HEK293 (cell line): ENCODE data around the gene PARVA.

Experiments
- CTCF ChIA-PET: fragments of 350-600 bp; formaldehyde crosslinking; extraction: SDS; loops from one replicate; lab custom pipeline; 2021; ENCODE audit warnings: antibody characterized with exemption; lab: Yijun Ruan, JAX
- POLR2A ChIA-PET: fragments of 300-600 bp; formaldehyde crosslinking; extraction: SDS; loops from one replicate; lab custom pipeline; 2020; ENCODE audit warnings: antibody characterized with exemption, inconsistent platforms; lab: Yijun Ruan, JAX
- H3K27ac ChIP-seq: fragments of 200-500 bp; sonication (Bioruptor generic); 2 replicates; pipeline ENCODE4 v1.5.1; 2014; ENCODE audit warnings: low read depth, low read length, control low read depth, inconsistent platforms; ENCODE audit errors: extremely low read depth
- H3K36me3 ChIP-seq, 2 experiments: fragments of 200-500 bp in 1 of 2; sonication (Bioruptor generic) in 1 of 2; 1 replicate in 1 of 2; 2 replicates in 1 of 2; pipeline ENCODE4 v1.5.1; 2014 to 2017; ENCODE audit warnings: inconsistent platforms in 2 of 2, low read length in 2 of 2; ENCODE audit not compliant: control insufficient read depth in 2 of 2, insufficient read depth in 1 of 2
- H3K4me1 ChIP-seq: fragments of 200-500 bp; sonication (Bioruptor generic); 2 replicates; pipeline ENCODE4 v1.5.1; 2014; ENCODE audit warnings: mild to moderate bottlenecking, low read length, inconsistent platforms; ENCODE audit not compliant: control insufficient read depth, insufficient read depth
- H3K4me3 ChIP-seq: 2 replicates; pipeline ENCODE4 v1.5.1; 2011; ENCODE audit warnings: low read depth, mild to moderate bottlenecking, control low read depth, low read length, moderate library complexity
- H3K9me3 ChIP-seq: fragments of 200-500 bp; sonication (Bioruptor generic); 2 replicates; pipeline ENCODE4 v1.5.1; 2014; ENCODE audit warnings: low read depth, low read length, inconsistent platforms; ENCODE audit not compliant: control insufficient read depth, insufficient read depth
- ATF2 ChIP-seq: fragments of 450-650 bp; formaldehyde crosslinking; IDR thresholded peaks from 2 replicates; pipeline ENCODE4 v1.5.1; 2016; ENCODE audit warnings: missing biosample characterization, missing genetic modification characterization, low read depth
- BCL11A ChIP-seq: fragments of 450-650 bp; formaldehyde crosslinking; IDR thresholded peaks from 2 replicates; pipeline ENCODE4 v1.5.1; 2016; ENCODE audit warnings: low read depth, missing biosample characterization, missing genetic modification characterization
- KLF17 ChIP-seq: fragments of 450-650 bp; formaldehyde crosslinking; IDR thresholded peaks from 2 replicates; pipeline ENCODE4 v1.5.1; 2016; ENCODE audit warnings: missing biosample characterization, missing genetic modification characterization
- MZF1 ChIP-seq: fragments of 450-650 bp; formaldehyde crosslinking; IDR thresholded peaks from 2 replicates; pipeline ENCODE4 v1.5.1; 2017; ENCODE audit warnings: missing biosample characterization, missing genetic modification characterization, borderline replicate concordance
- SP2 ChIP-seq: fragments of 450-650 bp; formaldehyde crosslinking; IDR thresholded peaks from 2 replicates; pipeline ENCODE4 v1.5.1; 2016; ENCODE audit warnings: missing biosample characterization, missing genetic modification characterization
- ZBTB21 ChIP-seq: fragments of 450-650 bp; formaldehyde crosslinking; IDR thresholded peaks from 2 replicates; pipeline ENCODE4 v1.5.1; 2017; ENCODE audit warnings: missing biosample characterization, missing genetic modification characterization
- ZBTB26 ChIP-seq: fragments of 450-650 bp; formaldehyde crosslinking; optimal IDR thresholded peaks from 2 replicates; pipeline ENCODE3; 2016; ENCODE audit warnings: missing biosample characterization, mild to moderate bottlenecking, missing genetic modification characterization
- ZFP69B ChIP-seq: fragments of 450-650 bp; formaldehyde crosslinking; IDR thresholded peaks from 2 replicates; pipeline ENCODE4 v1.5.1; 2016; ENCODE audit warnings: missing biosample characterization, missing genetic modification characterization
- ZNF114 ChIP-seq: fragments of 450-650 bp; formaldehyde crosslinking; IDR thresholded peaks from 2 replicates; pipeline ENCODE4 v1.5.0; 2017; ENCODE audit warnings: missing biosample characterization, missing genetic modification characterization
- ZNF214 ChIP-seq: fragments of 450-650 bp; formaldehyde crosslinking; IDR thresholded peaks from 2 replicates; pipeline ENCODE4 v1.5.1; 2017; ENCODE audit warnings: missing biosample characterization, mild to moderate bottlenecking, missing genetic modification characterization, borderline replicate concordance
- ZNF266 ChIP-seq: fragments of 450-650 bp; formaldehyde crosslinking; IDR thresholded peaks from 2 replicates; pipeline ENCODE4 v1.5.1; 2016; ENCODE audit warnings: missing biosample characterization, missing genetic modification characterization, low read depth
- ZNF292 ChIP-seq: fragments of 450-650 bp; formaldehyde crosslinking; IDR thresholded peaks from 2 replicates; pipeline ENCODE4 v1.5.1; 2016; ENCODE audit warnings: low read depth, missing biosample characterization, missing genetic modification characterization, borderline replicate concordance
- ZNF324 ChIP-seq: fragments of 450-650 bp; formaldehyde crosslinking; IDR thresholded peaks from 2 replicates; pipeline ENCODE4 v1.5.1; 2016; ENCODE audit warnings: missing biosample characterization, missing genetic modification characterization
- ZNF350 ChIP-seq: fragments of 450-650 bp; formaldehyde crosslinking; IDR thresholded peaks from 2 replicates; pipeline ENCODE4 v1.5.0; 2017; ENCODE audit warnings: missing biosample characterization, mild to moderate bottlenecking, missing genetic modification characterization
- ZNF37A ChIP-seq: fragments of 450-650 bp; IDR thresholded peaks from 2 replicates; pipeline ENCODE4 v1.5.1; 2018; ENCODE audit warnings: missing biosample characterization, missing genetic modification characterization
- ZNF394 ChIP-seq: fragments of 450-650 bp; formaldehyde crosslinking; IDR thresholded peaks from 2 replicates; pipeline ENCODE4 v1.5.1; 2016; ENCODE audit warnings: missing biosample characterization, missing genetic modification characterization, mild to moderate bottlenecking, moderate library complexity, borderline replicate concordance
- ZNF433 ChIP-seq: fragments of 450-650 bp; formaldehyde crosslinking; IDR thresholded peaks from 2 replicates; pipeline ENCODE4 v1.5.1; 2016; ENCODE audit warnings: missing biosample characterization, missing genetic modification characterization, low read depth
- ZNF514 ChIP-seq: fragments of 450-650 bp; formaldehyde crosslinking; IDR thresholded peaks from 2 replicates; pipeline ENCODE4 v1.5.1; 2016; ENCODE audit warnings: missing biosample characterization, missing genetic modification characterization
- ZNF530 ChIP-seq: fragments of 450-650 bp; formaldehyde crosslinking; IDR thresholded peaks from 2 replicates; pipeline ENCODE4 v1.5.1; 2016; ENCODE audit warnings: low read depth, missing biosample characterization, missing genetic modification characterization
- ZNF555 ChIP-seq: fragments of 450-650 bp; formaldehyde crosslinking; conservative IDR thresholded peaks from 2 replicates; pipeline ENCODE4 v1.5.1; 2017; ENCODE audit warnings: missing biosample characterization, mild to moderate bottlenecking, missing genetic modification characterization, inconsistent platforms
- ZNF558 ChIP-seq: fragments of 450-650 bp; formaldehyde crosslinking; IDR thresholded peaks from 2 replicates; pipeline ENCODE4 v1.5.1; 2016; ENCODE audit warnings: missing biosample characterization, missing genetic modification characterization
- ZNF580 ChIP-seq: fragments of 450-650 bp; formaldehyde crosslinking; IDR thresholded peaks from 2 replicates; pipeline ENCODE4 v1.5.1; 2016; ENCODE audit warnings: missing biosample characterization, missing genetic modification characterization

The PARVA gene

GRCh38 chr11:12430351-12430750 lies 53.0 kb downstream of the PARVA start:
- no peaks in the 10 kb centered on the region for H3K36me3 ChIP-seq
- no peaks in the 10 kb centered on the region for H3K9me3 ChIP-seq
- TF ChIP-seq ATF2 (tag by site-specific recombination), result no peak
- no peak for TF ChIP-seq MZF1 (tag by site-specific recombination)
- TF ChIP-seq ZFP69B (tag by site-specific recombination), result no peak
- no peak for TF ChIP-seq ZBTB21 (tag by site-specific recombination)
- no peak for TF ChIP-seq ZNF266 (tag by site-specific recombination)
- ChIA-PET POLR2A (no interaction called here), CTCF (no interaction called here)
- no peak overlapping the region for H3K4me3 ChIP-seq
- no peaks in the 10 kb centered on the region for H3K4me1 ChIP-seq
- H3K27ac ChIP-seq, result no peak overlapping the region

GRCh38 chr11:12430954-12431595 lies 53.7 kb downstream of the PARVA start:
- Histone ChIP-seq H3K4me3 (no peak overlapping the region), H3K27ac (no peak overlapping the region), H3K4me1 (no peaks in the 10 kb centered on the region), H3K9me3 (no peaks in the 10 kb centered on the region), H3K36me3 (no peaks in the 10 kb centered on the region)
- TF ChIP-seq ZNF433 (tag by site-specific recombination) (no peak), SP2 (tag by site-specific recombination) (no peak), ZNF214 (tag by site-specific recombination) (no peak), BCL11A (no peak), ZNF394 (tag by site-specific recombination) (no peak), ZNF350 (tag by site-specific recombination) (no peak), ZNF114 (tag by site-specific recombination) (no peak), ZNF555 (tag by site-specific recombination) (no peak), KLF17 (tag by site-specific recombination) (no peak), ZNF292 (tag by site-specific recombination) (no peak), ZNF580 (tag by site-specific recombination) (no peak), ZNF558 (no peak), ZNF530 (tag by site-specific recombination) (no peak), ZNF514 (tag by site-specific recombination) (no peak), ZNF324 (tag by site-specific recombination) (no peak), ZNF37A (tag by site-specific recombination) (no peak), ZBTB26 (tag by site-specific recombination) (no peak)
- ChIA-PET CTCF (interaction anchor here (0.5 kb wide), 1 partner anchor 722 kb away, joined by 4 read pairs; no protein-coding TSS in a partner anchor), POLR2A (no interaction called here)
